Ovary (tissue), 9 donors: Measurements from ENCODE around the gene CD48. TPM values are rescaled to one million over a fixed set of nuclear protein-coding genes. Genes with fewer than 3 reads are reported as not detected.

ENCODE experiments used
- DNase-seq, 5 donors: peaks; one replicate each; pipeline ENCODE4 v3.0.0-alpha.2; 2019 to 2020
- H3K27ac ChIP-seq, 2 donors: fragments of 200-600 bp; one replicate each; pipeline versions ENCODE4 v1.5.1 to v1.8.0; 2019 to 2022
- H3K27me3 ChIP-seq: fragments of 200-600 bp; one replicate; pipeline ENCODE4 v1.8.0; 2022
- H3K36me3 ChIP-seq: fragments of 200-600 bp; sonication (generic); one replicate; pipeline ENCODE4 v1.5.1; 2019
- H3K4me1 ChIP-seq: one replicate; pipeline ENCODE4 v1.8.1; 2013; ENCODE audit warnings: mild to moderate bottlenecking, moderate library complexity; ENCODE audit not compliant: insufficient read depth
- H3K4me3 ChIP-seq: fragments of 200-600 bp; sonication (generic); one replicate; pipeline ENCODE4 v1.5.1; 2017
- H3K9me3 ChIP-seq, 2 donors: fragments of 200-600 bp in 1 of 2; sonication (generic) in 1 of 2; one replicate each; pipeline versions ENCODE4 v1.5.1 to v1.8.1; 2013 to 2019; ENCODE audit warnings: mild to moderate bottlenecking in 1 of 2, moderate library complexity in 1 of 2
- EP300 ChIP-seq: sonication (generic); formaldehyde crosslinking; IDR thresholded peaks from one replicate; pipeline ENCODE4 v1.6.1; 2017; ENCODE audit warnings: antibody characterized with exemption
- POLR2A ChIP-seq: fragments of 450-650 bp; IDR thresholded peaks from one replicate; pipeline ENCODE4 v1.6.1; 2017; ENCODE audit warnings: antibody characterized with exemption, mild to moderate bottlenecking, moderate library complexity
- WGBS, 3 donors: extraction: QIAGEN DNeasy Blood & Tissue Kit in 1 of 3; methylation state at CpG; one replicate each; pipeline versions ENCODE4 v1.1.5 to v1.1.7; 2013 to 2017; 5-methylcytosine and 5-hydroxymethylcytosine counted together
- intact Hi-C, 4 donors: fragments of 100-400 bp; cut with DNase I; formaldehyde crosslinking; loops; one replicate each; pipeline versions ENCODE4 v1.11.0 to v1.15.1; 2022 to 2023
- polyA plus RNA-seq, 2 donors: library from polyadenylated mRNA; stranded (reverse); fragments of 200-250 nt in 1 of 2; fragments of 350-450 nt in 1 of 2; fragmentation: Illumina TruSeq in 1 of 2; extraction: RNeasy Lipid Tissue Mini Kit (QIAGEN cat#74804) in 1 of 2; gene quantifications; one replicate each; pipeline ENCODE4 v1.2.3, GENCODE V29; 2013 to 2014
- total RNA-seq, 7 donors: library from RNA; depleted of rRNA in 2 of 7; stranded (reverse); fragments of >200 nt in 2 of 7; fragmentation: NEBNext Ultra II Directional in 3 of 7; extraction: Animal tissue kit (Norgen Biotek cat#: 25700) in 3 of 7; gene quantifications; one replicate each; pipeline versions ENCODE4 v1.1.0 to v1.2.4, GENCODE V29; 2016 to 2023
- TF ChIP-seq, protein P1 (sequence below), 3 donors: fragments of 450-650 bp in 2 of 3; fragments of 200-600 bp in 1 of 3; IDR thresholded peaks; one replicate each; pipeline versions ENCODE4 v1.5.1 to v1.8.0; 2016 to 2022; ENCODE audit warnings: antibody characterized with exemption in 3 of 3, mild to moderate bottlenecking in 1 of 3
- donor health status: DM: no; HTN: no; CAD: no; lungs with moderate emphysema.
- donor health status: DM: no; HTN: no; CAD: no.
- donor health status: Bipolar disorder and iron deficiency.
- donor health status: DM: yes; HTN: yes; CAD: no.
- donor health status: DM: no; HTN: no; CAD: no.
- donor health status: DM: yes; HTN: yes; CAD: no.

Gene CD48
- total and polyA plus RNA-seq, 9 donors, result 0.61 to 17.6 (median 2.5) TPM

DNA sequence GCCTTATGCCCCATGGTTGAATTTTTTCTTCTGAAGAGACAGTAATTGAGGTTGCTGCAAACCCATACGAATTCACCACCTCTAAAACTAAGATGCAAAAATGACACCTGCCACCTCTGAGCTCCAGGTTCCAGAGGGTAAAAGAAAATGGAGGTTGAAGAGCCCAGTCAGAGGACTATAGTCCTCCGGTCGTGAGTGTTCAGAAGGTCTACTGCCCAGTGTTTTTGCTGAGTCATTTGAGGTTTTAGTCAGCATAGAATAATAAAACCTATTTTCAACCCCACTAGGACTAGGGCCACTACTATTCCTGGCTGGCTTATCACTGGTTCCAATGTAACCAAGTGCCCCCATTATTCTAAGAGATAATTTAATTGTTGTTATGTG is 14.5 kb upstream of the CD48 start:
- no peak for DNase-seq
- WGBS, 3 donors, result 37 to 54% (median 54%) methylated on average over 3 of the region's 3 CpGs
- H3K27ac ChIP-seq, result no peak overlapping the region
- H3K9me3 ChIP-seq, result no peaks in the 10 kb centered on the region
- TF ChIP-seq POLR2A (no peak), EP300 (no peak)
- TF ChIP-seq, protein P1, sequence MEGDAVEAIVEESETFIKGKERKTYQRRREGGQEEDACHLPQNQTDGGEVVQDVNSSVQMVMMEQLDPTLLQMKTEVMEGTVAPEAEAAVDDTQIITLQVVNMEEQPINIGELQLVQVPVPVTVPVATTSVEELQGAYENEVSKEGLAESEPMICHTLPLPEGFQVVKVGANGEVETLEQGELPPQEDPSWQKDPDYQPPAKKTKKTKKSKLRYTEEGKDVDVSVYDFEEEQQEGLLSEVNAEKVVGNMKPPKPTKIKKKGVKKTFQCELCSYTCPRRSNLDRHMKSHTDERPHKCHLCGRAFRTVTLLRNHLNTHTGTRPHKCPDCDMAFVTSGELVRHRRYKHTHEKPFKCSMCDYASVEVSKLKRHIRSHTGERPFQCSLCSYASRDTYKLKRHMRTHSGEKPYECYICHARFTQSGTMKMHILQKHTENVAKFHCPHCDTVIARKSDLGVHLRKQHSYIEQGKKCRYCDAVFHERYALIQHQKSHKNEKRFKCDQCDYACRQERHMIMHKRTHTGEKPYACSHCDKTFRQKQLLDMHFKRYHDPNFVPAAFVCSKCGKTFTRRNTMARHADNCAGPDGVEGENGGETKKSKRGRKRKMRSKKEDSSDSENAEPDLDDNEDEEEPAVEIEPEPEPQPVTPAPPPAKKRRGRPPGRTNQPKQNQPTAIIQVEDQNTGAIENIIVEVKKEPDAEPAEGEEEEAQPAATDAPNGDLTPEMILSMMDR (IDR thresholded peaks at IDR 0.05), result no peak
- peaks cover 4% of the 10 kb centered on the region for H3K4me1 ChIP-seq
- no peaks in the 10 kb centered on the region for H3K27me3 ChIP-seq
- H3K36me3 ChIP-seq, result no peaks in the 10 kb centered on the region
- no peak overlapping the region for H3K4me3 ChIP-seq
- intact Hi-C loops, result loop anchor here in 2 of 4 donors (2.0 to 10.0 kb wide), 6 partner anchors 106 to 369 kb away; partner anchors contain the start of genes ITLN2 (in 1 of the 2) and KLHDC9 (in 1 of the 2)

DNA sequence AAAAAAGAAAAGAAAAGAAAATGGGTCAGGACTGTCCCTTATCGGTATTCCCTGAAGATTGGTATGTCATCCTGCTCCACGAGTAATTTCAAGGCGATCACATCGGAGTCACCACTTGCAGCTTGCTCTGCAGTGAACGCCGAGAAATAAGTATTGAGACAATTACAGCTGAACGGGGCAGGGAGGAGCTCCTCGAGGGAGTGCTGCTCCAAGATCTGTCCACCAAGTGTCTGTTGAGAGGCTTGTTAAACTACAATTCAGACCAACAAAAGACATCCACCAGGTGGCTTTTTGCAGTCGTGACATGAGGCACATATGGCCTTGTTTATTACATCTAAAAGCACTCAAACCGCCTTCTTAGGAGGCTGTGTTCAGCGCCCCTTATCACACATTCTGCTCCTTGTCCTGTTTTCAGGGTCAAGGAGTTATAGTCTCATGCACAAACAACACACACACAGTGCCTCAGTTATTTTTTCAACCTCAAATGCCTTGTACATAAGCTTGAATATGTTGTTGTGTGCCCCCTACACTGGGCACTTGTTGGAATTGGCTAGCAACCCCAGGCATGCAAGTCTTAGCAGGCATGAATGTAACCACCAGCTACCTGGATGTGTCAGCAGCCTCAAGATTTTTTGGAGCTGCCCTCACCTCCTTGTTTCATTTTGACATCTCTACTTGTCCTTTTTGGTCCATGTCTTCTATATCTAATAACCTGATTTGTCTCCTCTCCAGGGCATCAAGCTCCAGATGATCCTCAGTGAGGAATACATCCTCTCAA is 13.0 kb upstream of the CD48 start:
- H3K9me3 ChIP-seq, result no peaks in the 10 kb centered on the region
- peaks cover 4% of the 10 kb centered on the region for H3K4me1 ChIP-seq
- H3K4me3 ChIP-seq, result no peak overlapping the region
- H3K27ac ChIP-seq, result no peak overlapping the region
- intact Hi-C loops, result loop anchor here in 2 of 4 donors (5.0 to 10.0 kb wide), 5 partner anchors 108 to 370 kb away; partner anchors contain the start of genes ITLN2 (in 1 of the 2) and KLHDC9 (in 1 of the 2)
- WGBS, 3 donors, result 17 to 42% (median 31%) methylated on average over 11 of the region's 11 CpGs
- H3K27me3 ChIP-seq, result no peaks in the 10 kb centered on the region
- TF ChIP-seq EP300 (no peak), POLR2A (no peak)
- TF ChIP-seq, protein P1 (IDR thresholded peaks at IDR 0.05), result no peak
- H3K36me3 ChIP-seq, result no peaks in the 10 kb centered on the region
- DNase-seq, result no peak

DNA sequence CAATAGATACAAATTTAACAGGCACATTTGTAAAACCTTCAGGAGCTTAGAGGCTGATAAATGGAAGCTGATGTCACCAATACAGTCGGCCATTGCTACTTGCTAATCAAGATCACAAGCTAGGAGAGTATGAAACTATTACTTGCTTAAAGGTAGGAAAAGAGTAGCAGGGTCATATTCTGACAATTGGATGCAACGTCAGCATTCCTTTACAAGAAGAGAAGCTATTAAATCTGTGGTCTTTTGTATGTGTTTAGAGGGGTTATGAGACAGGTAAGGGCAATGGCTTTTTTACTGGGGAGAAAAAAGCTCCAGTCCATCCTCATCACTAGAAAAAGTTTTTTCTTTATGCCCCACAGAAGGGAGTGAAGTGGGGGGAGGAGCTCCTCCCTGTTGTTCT is 11.7 kb upstream of the CD48 start:
- Histone ChIP-seq H3K9me3 (no peaks in the 10 kb centered on the region), H3K4me3 (no peak overlapping the region), H3K27me3 (no peaks in the 10 kb centered on the region), H3K27ac (no peak overlapping the region), H3K4me1 (peaks cover 4% of the 10 kb centered on the region), H3K36me3 (no peaks in the 10 kb centered on the region)
- no peak for TF ChIP-seq POLR2A
- TF ChIP-seq, protein P1 (IDR thresholded peaks at IDR 0.05), result no peak
- TF ChIP-seq EP300, result no peak
- no peak for DNase-seq
- intact Hi-C loops, result loop anchor here in 2 of 4 donors (10.0 kb wide), 3 partner anchors 231 to 371 kb away; partner anchors contain the start of genes ITLN2 (in 1 of the 2) and KLHDC9 (in 1 of the 2)
- 84 to 86% (median 86%) methylated on average over 2 of the region's 2 CpGs for WGBS, 3 donors

DNA sequence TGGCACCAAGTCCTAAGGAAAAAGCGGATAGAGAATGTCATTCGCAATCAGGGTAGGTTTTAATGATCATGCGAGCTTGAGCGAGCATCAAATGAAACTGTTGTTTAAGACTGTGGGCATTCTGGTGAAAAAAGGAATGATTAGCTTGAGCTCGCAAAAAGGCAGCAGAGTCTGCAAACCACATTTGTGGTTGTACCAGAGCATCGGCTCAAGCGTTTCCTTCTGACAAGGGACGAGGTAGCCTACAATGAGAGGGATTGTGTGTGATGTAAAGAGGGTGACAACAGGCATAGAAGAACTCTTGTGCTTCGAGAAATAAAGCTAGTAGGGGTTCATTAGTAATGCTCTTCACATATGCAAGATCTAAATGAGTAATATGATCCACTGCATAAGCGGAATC is 11.1 kb upstream of the CD48 start:
- 92 to 94% (median 94%) methylated on average over 10 of the region's 10 CpGs for WGBS, 3 donors
- no peak overlapping the region for H3K4me3 ChIP-seq
- no peaks in the 10 kb centered on the region for H3K36me3 ChIP-seq
- no peak for TF ChIP-seq EP300
- TF ChIP-seq, protein P1 (IDR thresholded peaks at IDR 0.05), result no peak
- TF ChIP-seq POLR2A, result no peak
- no peak for DNase-seq
- H3K27me3 ChIP-seq, result no peaks in the 10 kb centered on the region
- H3K9me3 ChIP-seq, result no peaks in the 10 kb centered on the region
- intact Hi-C loops, result loop anchor here in 2 of 4 donors (10.0 kb wide), 3 partner anchors 232 to 372 kb away; partner anchors contain the start of genes ITLN2 (in 1 of the 2) and KLHDC9 (in 1 of the 2)
- H3K27ac ChIP-seq, result no peak overlapping the region
- peaks cover 4% of the 10 kb centered on the region for H3K4me1 ChIP-seq
